Fibroblast of lung (primary cell): ENCODE data around the gene E2F1. TPM values are rescaled to one million over a fixed set of nuclear protein-coding genes. Genes with fewer than 3 reads are reported as not detected.

Source experiments
- DNase-seq, 2 donors: peaks; one replicate each; pipeline versions ENCODE4 v3.0.0 to v3.0.0-alpha.2; 2010; ENCODE audit warnings: low read depth in 2 of 2
- H2AFZ ChIP-seq: 2 replicates; pipeline ENCODE4 v1.5.1; 2012; ENCODE audit warnings: low read length, control low read depth, inconsistent platforms
- H3K27ac ChIP-seq: 2 replicates; pipeline ENCODE4 v1.5.1; 2011; ENCODE audit warnings: low read length, control low read depth; ENCODE audit not compliant: insufficient read depth
- H3K27me3 ChIP-seq: 2 replicates; pipeline ENCODE4 v1.5.1; 2011; ENCODE audit warnings: mild to moderate bottlenecking, low read length; ENCODE audit not compliant: control insufficient read depth, insufficient read depth
- H3K36me3 ChIP-seq: 2 replicates; pipeline ENCODE4 v1.5.1; 2011; ENCODE audit warnings: low read length; ENCODE audit not compliant: control insufficient read depth, insufficient read depth
- H3K4me1 ChIP-seq: 2 replicates; pipeline ENCODE4 v1.5.1; 2011; ENCODE audit warnings: low read length; ENCODE audit not compliant: control insufficient read depth, insufficient read depth; ENCODE audit errors: extremely low read depth
- H3K4me2 ChIP-seq: 2 replicates; pipeline ENCODE4 v1.5.1; 2011; ENCODE audit warnings: low read length, control low read depth; ENCODE audit not compliant: insufficient read depth; ENCODE audit errors: extremely low read depth
- H3K4me3 ChIP-seq, 4 experiments: fragments of 200-600 bp in 1 of 4; sonication (generic) in 1 of 4; replicated peaks in 1 of 4; 2 replicates each; pipeline ENCODE4 v1.5.1; 2011 to 2016; ENCODE audit warnings: low read length in 4 of 4, low read depth in 3 of 4, mild to moderate bottlenecking in 3 of 4, control low read depth in 2 of 4, inconsistent platforms in 1 of 4, mixed read lengths in 1 of 4; ENCODE audit not compliant: insufficient read depth in 1 of 4; ENCODE audit errors: control extremely low read depth in 1 of 4
- H3K79me2 ChIP-seq: 2 replicates; pipeline ENCODE4 v1.5.1; 2012; ENCODE audit warnings: mild to moderate bottlenecking, low read length, inconsistent platforms; ENCODE audit not compliant: control insufficient read depth, insufficient read depth
- H3K9ac ChIP-seq: 2 replicates; pipeline ENCODE4 v1.5.1; 2011; ENCODE audit warnings: mild to moderate bottlenecking, low read length, control low read depth; ENCODE audit not compliant: insufficient read depth
- H3K9me3 ChIP-seq: 2 replicates; pipeline ENCODE4 v1.5.1; 2012; ENCODE audit warnings: low read depth, low read length; ENCODE audit not compliant: control insufficient read depth, insufficient read depth
- H4K20me1 ChIP-seq: 2 replicates; pipeline ENCODE4 v1.5.1; 2011; ENCODE audit warnings: low read length; ENCODE audit not compliant: control insufficient read depth, insufficient read depth; ENCODE audit errors: extremely low read depth
- EZH2 ChIP-seq: IDR thresholded peaks from 2 replicates; pipeline ENCODE4 v1.5.1; 2012; ENCODE audit warnings: low read length, control low read depth, mild to moderate bottlenecking; ENCODE audit errors: missing control alignments
- polyA plus RNA-seq, 2 donors: library from polyadenylated mRNA; depleted of rRNA in 1 of 2; stranded (reverse) in 1 of 2; unstranded in 1 of 2; fragments of >200 nt; gene quantifications; 2 replicates each; pipeline ENCODE4 v1.2.1, GENCODE V29; 2011 to 2012; ENCODE audit warnings: missing spikeins in 1 of 2
- total RNA-seq: library from RNA; depleted of rRNA; stranded (reverse); fragments of >200 nt; gene quantifications from 2 replicates; pipeline ENCODE4 v1.2.1, GENCODE V29; 2014
- TF ChIP-seq, protein P1 (sequence below), 2 donors: IDR thresholded peaks in 1 of 2; conservative IDR thresholded peaks in 1 of 2; 1 replicate in 1 of 2; 2 replicates in 1 of 2; pipeline ENCODE4 v1.5.1; 2011 to 2012; ENCODE audit warnings: low read length in 2 of 2, control low read depth in 1 of 2, inconsistent platforms in 1 of 2, low read depth in 1 of 2, mild to moderate bottlenecking in 1 of 2

E2F1 gene
- total and polyA plus RNA-seq, 2 donors (not counting 1 experiment from before 2014, with no cell fraction given), result 2.1 to 3.5 TPM

DNA sequence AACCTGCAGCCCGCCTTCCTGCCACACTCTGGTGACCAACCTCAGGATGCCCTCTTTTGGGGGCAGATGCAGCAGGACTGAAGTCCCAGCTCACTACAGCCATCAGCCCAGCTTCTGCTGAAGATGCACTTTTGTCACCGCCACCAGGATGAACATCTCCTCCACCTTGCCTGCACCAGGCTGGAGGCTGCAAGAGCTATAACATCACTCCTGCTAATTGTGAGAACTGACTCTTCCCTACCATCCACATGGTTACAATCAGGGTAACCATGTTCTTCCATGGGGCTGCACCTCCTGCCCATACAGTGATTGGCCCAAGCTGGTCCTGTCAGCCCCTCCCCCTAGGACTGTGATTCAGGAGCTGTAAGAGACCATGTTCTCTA lies 21.4 kb downstream of the E2F1 start:
- no peak for DNase-seq
- Histone ChIP-seq H3K36me3 (peaks cover 2% of the 10 kb centered on the region), H3K9ac (no peak overlapping the region), H3K27ac (no peak overlapping the region), H3K9me3 (no peaks in the 10 kb centered on the region), H3K4me3 (no peak overlapping the region), H3K4me1 (peaks cover 20% of the 10 kb centered on the region), H3K4me2 (peak overlapping the region; percentile 91), H3K79me2 (no peaks in the 10 kb centered on the region), H2AFZ (no peak overlapping the region), H4K20me1 (no peaks in the 10 kb centered on the region), H3K27me3 (no peaks in the 10 kb centered on the region)
- TF ChIP-seq, protein P1, sequence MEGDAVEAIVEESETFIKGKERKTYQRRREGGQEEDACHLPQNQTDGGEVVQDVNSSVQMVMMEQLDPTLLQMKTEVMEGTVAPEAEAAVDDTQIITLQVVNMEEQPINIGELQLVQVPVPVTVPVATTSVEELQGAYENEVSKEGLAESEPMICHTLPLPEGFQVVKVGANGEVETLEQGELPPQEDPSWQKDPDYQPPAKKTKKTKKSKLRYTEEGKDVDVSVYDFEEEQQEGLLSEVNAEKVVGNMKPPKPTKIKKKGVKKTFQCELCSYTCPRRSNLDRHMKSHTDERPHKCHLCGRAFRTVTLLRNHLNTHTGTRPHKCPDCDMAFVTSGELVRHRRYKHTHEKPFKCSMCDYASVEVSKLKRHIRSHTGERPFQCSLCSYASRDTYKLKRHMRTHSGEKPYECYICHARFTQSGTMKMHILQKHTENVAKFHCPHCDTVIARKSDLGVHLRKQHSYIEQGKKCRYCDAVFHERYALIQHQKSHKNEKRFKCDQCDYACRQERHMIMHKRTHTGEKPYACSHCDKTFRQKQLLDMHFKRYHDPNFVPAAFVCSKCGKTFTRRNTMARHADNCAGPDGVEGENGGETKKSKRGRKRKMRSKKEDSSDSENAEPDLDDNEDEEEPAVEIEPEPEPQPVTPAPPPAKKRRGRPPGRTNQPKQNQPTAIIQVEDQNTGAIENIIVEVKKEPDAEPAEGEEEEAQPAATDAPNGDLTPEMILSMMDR (conservative IDR thresholded peaks at IDR 0.05 in 1 of 2, IDR thresholded peaks at IDR 0.05 in 1 of 2; ENCODE audit: low read depth in 1 of 2, low read length in 2 of 2), result no peak
- TF ChIP-seq EZH2, result no peak

DNA sequence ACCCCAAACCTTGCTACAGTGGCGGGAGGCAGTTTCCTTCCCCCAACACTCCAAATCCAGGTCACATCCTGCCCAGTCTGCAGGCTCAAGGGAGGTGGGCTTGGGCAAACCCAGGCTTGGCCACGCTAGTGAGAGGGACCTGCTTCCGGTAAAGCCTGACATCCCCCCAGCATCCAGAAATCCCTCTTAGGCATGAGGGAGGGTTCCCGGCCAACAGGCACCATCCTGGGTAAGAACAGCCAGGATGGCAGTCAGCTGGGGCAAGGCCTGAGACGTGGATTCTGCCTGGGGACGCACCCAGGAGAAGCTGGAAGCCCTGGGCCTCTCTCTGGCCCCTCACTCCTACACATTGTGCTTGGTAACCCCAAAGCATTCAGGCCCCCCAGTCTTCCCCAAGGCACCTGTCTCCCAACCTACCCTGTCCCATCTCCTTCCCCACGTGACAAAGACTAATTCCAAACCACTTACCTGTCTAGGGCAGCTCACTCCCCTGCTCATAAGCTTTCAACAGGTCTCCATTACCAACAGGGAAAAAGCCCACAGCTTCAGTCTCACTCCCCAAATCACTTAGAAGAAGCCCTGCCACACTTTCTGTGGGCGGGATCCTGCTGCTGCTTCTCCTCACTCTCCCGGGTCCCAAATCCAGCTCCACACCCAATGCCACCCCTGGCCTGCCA lies 22.0 kb downstream of the E2F1 start:
- H3K79me2 ChIP-seq, result no peaks in the 10 kb centered on the region
- peaks cover 2% of the 10 kb centered on the region for H3K36me3 ChIP-seq
- H4K20me1 ChIP-seq, result no peaks in the 10 kb centered on the region
- H2AFZ ChIP-seq, result peak overlapping the region; percentile 35
- peak overlapping the region; percentile 89 for H3K27ac ChIP-seq
- no peaks in the 10 kb centered on the region for H3K27me3 ChIP-seq
- peak overlapping the region; percentile 61 to 92 (median 76) for H3K4me3 ChIP-seq
- DNase-seq, result no peak
- H3K9me3 ChIP-seq, result no peaks in the 10 kb centered on the region
- no peak for TF ChIP-seq EZH2
- TF ChIP-seq, protein P1 (conservative IDR thresholded peaks at IDR 0.05 in 1 of 2, IDR thresholded peaks at IDR 0.05 in 1 of 2; ENCODE audit: low read depth in 1 of 2, low read length in 2 of 2), result no peak
- peak overlapping the region; percentile 91 for H3K4me2 ChIP-seq
- peak overlapping the region; percentile 81 for H3K9ac ChIP-seq
- peaks cover 20% of the 10 kb centered on the region for H3K4me1 ChIP-seq

DNA sequence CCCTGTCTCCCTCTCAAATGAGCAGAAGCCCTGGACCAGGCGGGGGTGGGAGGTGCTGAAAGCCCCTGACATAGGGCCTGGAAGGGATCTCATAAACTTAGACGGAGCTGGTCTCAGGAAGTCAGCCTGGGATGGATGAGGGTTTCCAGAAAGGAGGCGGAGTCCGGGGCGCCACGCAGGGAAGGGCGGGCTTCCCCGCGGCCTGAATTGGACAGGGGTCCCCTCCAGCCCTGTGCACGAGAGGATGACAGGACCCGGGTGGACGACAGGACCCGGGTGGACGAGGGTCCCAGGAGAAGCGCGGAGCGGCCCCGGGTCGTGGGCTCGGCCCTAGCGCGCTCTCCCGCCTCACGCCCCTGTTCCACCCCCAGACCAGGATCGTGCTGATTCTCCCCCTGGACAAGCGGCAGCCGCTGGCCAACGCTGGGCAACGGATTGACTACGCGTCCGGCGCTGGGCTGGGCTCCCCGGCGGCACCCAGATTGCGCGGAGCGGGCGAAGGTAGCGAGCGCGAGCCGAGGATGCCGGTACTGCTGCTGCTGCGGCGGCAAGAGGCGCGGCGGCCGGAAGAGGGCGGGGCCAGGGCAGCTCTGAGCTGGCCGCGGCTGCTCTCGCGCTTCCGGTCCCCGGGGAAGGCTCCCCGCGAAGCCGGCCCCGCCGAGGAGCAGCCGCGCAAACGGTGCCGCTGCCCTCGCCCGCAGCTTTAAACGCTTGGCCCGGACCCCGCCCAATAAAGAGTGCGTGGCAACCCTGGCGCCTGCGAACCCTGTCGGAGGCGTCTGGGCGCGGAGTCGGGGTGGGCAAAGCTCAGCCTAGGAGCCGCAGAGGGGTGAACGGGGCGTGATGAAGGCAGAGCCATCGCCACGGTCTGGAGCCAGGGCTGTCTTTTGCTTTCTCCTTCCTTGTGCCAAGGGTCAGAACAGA lies 22.8 kb downstream of the E2F1 start:
- Histone ChIP-seq H3K4me3 (peak overlapping the region; percentile 62 to 92 (median 76)), H3K4me2 (peak overlapping the region; percentile 91), H3K36me3 (peaks cover 2% of the 10 kb centered on the region), H3K9ac (peak overlapping the region; percentile 81), H3K9me3 (no peaks in the 10 kb centered on the region), H3K27me3 (no peaks in the 10 kb centered on the region), H3K79me2 (no peaks in the 10 kb centered on the region), H3K4me1 (peaks cover 20% of the 10 kb centered on the region), H2AFZ (peak overlapping the region; percentile 73), H4K20me1 (no peaks in the 10 kb centered on the region), H3K27ac (peak overlapping the region; percentile 89)
- TF ChIP-seq, protein P1 (conservative IDR thresholded peaks at IDR 0.05 in 1 of 2, IDR thresholded peaks at IDR 0.05 in 1 of 2; ENCODE audit: low read depth in 1 of 2, low read length in 2 of 2), result no peak
- TF ChIP-seq EZH2, result no peak
- peak; percentile 60 to 72 for DNase-seq
